ENCODE results near the gene NOCT.
"Not testable (repeated sequence)": the region's sequence is repeated elsewhere in the genome, so short reads cannot be mapped to it uniquely, and the experiment has no call there.

GRCh38 chr4:139029866-139030363, 14.3 kb downstream of the NOCT start:
- TF ChIP-seq CTCF, POLR2A, POLR2AphosphoS5 (IDR thresholded peaks at IDR 0.05): not testable (repeated sequence)
